B cell (primary cell): Measurements from ENCODE around the gene C14orf119.

Experiments
- CTCF ChIP-seq: fragments of 200-600 bp; IDR thresholded peaks from one replicate; pipeline ENCODE4 v1.8.0; 2022; ENCODE audit warnings: antibody characterized with exemption, mild to moderate bottlenecking
- EZH2 ChIP-seq: IDR thresholded peaks from 2 replicates; pipeline ENCODE4 v1.6.1; 2012; ENCODE audit warnings: borderline replicate concordance, low read depth, mild to moderate bottlenecking, moderate library complexity, low read length; ENCODE audit not compliant: insufficient read depth, poor library complexity, severe bottlenecking

- no peak for TF ChIP-seq CTCF
- no peak for TF ChIP-seq EZH2
Observed at GRCh38 chr14:23069413-23069806, 25.9 kb upstream of the C14orf119 start.
